GM18858 (cell line): ENCODE results near the gene CCDC54.

ENCODE experiments used
- ATAC-seq: cut with Tn5 transposase; IDR thresholded peaks from one replicate; pipeline ENCODE4 v1.9.1; 2021; ENCODE audit not compliant: unreplicated experiment

Gene CCDC54

GRCh38 chr3:107392549-107393165, 15.4 kb downstream of the CCDC54 start:
- ATAC-seq: no peak

DNA sequence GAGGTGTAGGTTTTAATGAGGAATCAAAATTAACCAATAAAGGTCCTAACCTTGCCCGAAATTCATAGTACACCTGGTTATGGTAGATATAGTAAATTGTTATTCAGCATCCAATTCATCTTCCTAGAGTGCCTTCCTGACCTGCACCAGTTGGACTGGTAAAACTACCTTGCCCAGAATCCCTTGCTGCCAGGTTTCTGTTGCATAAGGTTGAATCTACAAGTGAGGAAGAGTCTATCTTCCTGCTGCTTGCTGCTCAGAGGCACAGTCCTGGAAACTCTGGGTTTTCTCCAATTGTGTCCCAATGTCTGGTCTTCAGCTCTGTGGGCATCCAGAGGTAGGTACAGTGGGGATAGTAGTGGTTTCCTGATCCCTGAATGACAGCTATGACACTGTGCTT, 17.3 kb downstream of the CCDC54 start:
- ATAC-seq: no peak

DNA sequence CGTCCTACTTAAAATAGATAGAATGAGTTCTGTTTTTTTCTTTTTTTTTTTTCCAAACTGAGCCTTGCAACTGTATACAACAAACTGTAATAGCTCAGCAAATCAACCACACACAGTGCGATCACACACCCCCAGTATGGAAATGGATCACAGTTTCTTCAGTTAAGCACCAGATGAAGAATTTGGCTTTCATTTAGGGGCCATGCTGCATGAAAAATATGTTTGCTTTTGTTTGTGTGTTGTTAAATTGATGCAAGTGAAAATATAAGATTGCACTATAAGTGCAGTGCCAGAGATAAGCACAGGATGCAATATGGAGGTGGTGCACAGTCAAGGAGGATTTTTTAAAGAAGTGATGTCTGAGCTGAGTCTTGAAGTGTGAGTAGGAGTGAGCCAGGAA, 17.8 kb downstream of the CCDC54 start:
- ATAC-seq: no peak

GRCh38 chr3:107401301-107401700, 24.1 kb downstream of the CCDC54 start:
- ATAC-seq: no peak

DNA sequence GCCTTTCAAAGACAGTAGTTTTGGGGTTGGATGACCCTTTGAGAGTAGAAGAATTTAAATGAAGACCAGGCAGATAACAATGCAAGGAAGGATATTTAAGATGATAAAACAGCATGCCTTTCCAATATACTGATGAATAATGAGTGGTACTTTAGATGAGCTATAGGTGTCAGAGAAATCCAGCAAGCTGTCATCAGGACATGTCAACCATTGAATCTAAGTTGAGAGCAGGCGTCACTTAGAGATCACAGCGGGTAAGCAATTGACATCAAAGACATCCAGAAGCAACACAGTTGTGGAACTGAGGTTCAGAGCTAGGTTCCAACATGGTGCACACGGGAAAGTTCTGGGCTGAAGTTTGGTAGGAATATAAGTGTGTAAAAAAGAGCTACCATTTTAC, 25.0 kb downstream of the CCDC54 start:
- no peak for ATAC-seq

DNA sequence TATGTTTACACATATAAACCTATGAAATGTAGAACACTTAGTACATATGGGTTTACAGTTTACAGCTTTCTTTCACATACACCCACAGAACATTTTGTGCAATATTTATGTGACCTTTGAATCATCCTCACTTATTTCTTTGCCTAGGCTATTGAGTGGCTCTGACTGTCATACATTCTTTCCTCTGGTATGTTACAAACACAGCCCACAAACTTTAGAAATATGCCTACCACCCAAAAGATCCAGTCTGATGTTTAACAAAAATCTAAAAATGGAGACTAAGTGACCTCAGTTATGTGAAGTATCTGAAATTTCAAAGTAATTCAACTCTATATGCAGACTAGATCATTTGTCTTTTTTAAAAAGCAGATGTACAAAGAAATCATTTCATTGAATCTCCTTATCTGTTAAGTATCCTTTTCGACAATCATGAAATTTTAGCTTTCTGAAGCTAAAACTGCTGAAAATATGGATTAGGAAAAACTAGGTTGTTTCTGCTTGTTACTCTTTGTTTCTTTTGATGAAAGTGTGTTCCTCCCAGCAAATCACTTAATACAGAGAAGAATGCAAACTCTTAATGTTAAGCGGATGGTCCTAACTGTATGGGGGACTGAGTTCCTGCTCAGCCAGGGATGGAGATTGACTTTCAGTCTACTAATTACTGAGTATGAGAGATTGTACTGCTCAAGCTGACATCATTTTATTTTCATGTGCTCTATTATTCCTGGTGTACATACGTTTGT, 27.7 kb downstream of the CCDC54 start:
- no peak for ATAC-seq

DNA sequence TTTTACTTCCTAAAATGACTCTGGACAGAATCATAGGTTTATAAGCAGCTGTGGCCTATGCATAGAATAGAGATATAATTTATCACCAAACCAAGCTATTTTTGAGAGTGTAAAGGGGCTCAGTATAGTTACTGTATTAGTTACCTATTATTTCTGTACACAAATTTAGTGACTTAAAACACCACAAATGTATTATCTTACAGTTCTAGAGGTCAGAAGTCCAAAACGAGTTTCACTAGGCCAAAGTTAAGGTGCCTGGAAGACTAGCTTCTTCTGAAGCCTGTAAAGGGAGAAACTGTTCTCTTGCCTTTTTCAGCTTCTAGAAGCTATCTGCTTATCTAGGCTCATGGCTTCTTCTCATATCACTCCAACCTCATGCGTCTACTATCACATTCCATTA, 30.1 kb downstream of the CCDC54 start:
- ATAC-seq: no peak

DNA sequence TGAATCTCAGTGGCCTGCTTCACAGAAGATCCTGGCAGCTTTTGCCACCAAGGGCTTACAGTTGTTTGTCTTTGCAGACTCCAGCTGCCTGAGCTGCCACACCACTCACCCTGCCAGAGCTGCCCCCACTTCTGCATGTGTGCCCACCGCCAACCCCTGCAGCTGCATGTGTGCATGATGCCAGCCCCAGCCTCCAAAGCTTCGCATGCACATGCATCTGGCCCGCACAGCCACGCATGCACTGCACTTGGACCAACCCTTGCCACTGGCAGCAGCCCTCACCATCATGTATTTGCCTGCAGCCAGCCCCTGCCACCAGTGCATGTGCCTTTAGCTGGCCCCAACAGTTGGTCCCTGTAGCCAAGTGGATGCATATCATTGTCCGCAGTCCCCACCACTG, 31.3 kb downstream of the CCDC54 start:
- ATAC-seq: no peak

- ATAC-seq: no peak
These were observed 32.1 kb downstream of the CCDC54 start for GRCh38 chr3:107409365-107409764.

DNA sequence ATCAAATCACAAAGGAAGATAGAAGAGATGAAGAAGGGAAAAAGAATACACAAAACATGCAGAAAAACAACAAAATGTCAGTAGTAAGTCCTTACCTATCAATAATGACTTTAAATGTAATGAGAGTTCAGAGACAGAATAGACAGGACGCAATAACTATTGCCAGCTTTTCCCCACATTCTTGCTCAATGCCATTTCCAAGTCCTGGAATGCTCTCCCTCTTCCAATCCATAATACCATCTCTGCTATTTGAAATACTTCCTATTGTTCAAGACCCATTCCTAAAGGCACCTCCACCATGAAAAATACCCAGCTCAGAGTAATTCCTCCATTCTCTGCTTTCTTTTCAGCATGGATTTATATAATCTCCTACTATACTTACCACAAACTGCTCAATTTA, 33.4 kb downstream of the CCDC54 start:
- no peak for ATAC-seq

DNA sequence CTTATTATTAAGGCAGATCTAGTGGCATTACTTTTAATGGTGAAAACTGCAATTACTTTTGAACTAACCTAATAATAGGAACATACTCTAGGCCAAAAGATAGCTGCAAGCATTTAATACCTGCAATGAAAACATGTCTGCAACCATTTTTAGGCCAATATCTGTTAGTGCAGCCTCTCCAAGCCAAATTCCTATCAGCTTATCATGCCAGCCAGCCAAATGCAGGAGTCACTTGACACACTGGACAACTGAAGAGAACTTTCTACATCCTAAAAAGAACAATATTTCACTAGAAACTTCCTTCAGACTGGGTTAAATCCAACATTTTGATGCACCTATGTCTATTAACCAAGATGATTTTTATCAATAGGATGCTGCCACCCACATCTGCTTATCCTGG, 33.8 kb downstream of the CCDC54 start:
- no peak for ATAC-seq

GRCh38 chr3:107411779-107412178, 34.5 kb downstream of the CCDC54 start:
- ATAC-seq: no peak

DNA sequence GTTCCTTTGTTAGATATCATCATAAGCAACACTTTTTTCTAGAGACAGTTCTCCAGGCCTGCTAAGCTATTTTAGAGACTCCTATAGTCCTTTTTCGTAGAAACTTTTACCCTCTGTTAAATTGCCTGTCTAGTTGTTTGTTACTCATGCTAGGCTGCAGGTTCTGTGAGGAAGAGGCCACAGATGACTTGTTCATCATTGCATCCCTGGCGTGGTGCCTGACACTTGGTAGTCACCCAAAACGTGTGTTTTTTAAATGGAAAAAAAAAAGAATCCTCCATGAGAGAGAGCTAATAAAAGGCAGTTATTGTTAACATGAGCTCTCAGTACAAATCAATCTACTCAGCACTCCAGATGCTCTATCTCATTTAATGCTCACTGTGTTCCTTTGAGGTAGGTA, 35.1 kb downstream of the CCDC54 start:
- no peak for ATAC-seq

GRCh38 chr3:107413264-107413663, 36.0 kb downstream of the CCDC54 start:
- ATAC-seq: no peak

GRCh38 chr3:107414325-107414964, 37.2 kb downstream of the CCDC54 start:
- ATAC-seq: peak; percentile 87

GRCh38 chr3:107416138-107416537, 38.9 kb downstream of the CCDC54 start:
- ATAC-seq: no peak

- ATAC-seq: no peak
These were observed 39.6 kb downstream of the CCDC54 start for GRCh38 chr3:107416886-107417285.

DNA sequence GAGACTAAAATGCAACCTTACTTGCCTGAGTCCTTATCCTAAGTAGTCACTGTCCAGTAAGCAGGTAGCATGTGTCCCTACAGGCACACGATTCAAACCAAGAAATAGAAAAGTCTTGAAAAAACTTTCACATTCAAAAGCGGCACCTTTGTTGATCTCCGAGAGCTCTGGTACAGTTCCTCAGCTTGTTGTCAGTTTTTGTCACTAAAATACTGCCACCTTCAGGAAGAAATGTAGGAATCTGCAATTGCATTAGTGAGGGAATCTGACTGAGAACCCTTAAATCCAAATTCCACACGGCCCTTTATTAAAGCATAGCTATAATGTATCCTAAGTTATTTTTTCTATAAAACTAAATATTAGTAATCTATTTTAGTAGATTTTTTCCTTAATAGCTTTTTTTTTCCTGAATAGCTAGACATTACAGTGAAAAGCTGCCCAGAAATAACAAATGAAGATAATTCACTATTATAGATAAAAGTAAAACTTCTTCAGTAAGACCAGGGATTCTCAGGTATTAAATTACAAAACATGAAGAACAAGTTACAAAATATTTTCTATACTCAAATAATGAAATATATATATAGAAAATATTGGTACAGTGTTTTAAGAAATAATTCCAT, 44.0 kb downstream of the CCDC54 start:
- peak; percentile 56 for ATAC-seq

DNA sequence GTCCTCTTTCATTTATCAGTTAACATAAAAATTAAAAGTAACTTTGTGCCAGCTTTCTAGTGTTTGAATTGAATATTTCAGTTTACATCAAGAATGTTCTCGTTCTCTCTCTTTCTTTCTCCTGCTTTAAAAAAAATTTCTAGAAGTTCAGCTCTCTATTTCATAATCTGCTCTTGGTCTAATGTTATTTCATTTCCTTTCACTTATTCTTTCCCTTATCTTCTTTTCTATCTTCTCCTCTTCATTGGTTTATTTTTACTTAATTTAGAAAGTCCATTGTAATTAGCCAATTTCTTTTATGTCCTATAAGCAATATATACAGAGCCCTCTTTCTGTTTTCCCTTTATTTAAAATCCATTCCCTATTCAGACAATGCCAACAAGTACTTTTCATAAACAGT, 44.6 kb downstream of the CCDC54 start:
- ATAC-seq: no peak

GRCh38 chr3:107425033-107425432, 47.8 kb downstream of the CCDC54 start:
- no peak for ATAC-seq

GRCh38 chr3:107426223-107426622, 49.0 kb downstream of the CCDC54 start:
- no peak for ATAC-seq
